ENCODE data around the gene UGT1A3.

GRCh38 chr2:233747283-233747544 is 18.4 kb downstream of the UGT1A3 start:
- TF ChIP-seq CTCF (IDR thresholded peaks at IDR 0.05; ENCODE audit: insufficient read depth, low read length): no peak
- no peak for TF ChIP-seq POLR2AphosphoS5 (IDR thresholded peaks at IDR 0.05; ENCODE audit: low read depth)
- TF ChIP-seq, protein P1, sequence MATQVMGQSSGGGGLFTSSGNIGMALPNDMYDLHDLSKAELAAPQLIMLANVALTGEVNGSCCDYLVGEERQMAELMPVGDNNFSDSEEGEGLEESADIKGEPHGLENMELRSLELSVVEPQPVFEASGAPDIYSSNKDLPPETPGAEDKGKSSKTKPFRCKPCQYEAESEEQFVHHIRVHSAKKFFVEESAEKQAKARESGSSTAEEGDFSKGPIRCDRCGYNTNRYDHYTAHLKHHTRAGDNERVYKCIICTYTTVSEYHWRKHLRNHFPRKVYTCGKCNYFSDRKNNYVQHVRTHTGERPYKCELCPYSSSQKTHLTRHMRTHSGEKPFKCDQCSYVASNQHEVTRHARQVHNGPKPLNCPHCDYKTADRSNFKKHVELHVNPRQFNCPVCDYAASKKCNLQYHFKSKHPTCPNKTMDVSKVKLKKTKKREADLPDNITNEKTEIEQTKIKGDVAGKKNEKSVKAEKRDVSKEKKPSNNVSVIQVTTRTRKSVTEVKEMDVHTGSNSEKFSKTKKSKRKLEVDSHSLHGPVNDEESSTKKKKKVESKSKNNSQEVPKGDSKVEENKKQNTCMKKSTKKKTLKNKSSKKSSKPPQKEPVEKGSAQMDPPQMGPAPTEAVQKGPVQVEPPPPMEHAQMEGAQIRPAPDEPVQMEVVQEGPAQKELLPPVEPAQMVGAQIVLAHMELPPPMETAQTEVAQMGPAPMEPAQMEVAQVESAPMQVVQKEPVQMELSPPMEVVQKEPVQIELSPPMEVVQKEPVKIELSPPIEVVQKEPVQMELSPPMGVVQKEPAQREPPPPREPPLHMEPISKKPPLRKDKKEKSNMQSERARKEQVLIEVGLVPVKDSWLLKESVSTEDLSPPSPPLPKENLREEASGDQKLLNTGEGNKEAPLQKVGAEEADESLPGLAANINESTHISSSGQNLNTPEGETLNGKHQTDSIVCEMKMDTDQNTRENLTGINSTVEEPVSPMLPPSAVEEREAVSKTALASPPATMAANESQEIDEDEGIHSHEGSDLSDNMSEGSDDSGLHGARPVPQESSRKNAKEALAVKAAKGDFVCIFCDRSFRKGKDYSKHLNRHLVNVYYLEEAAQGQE (IDR thresholded peaks at IDR 0.05; ENCODE audit: insufficient replicate concordance, low read depth): no peak
- TF ChIP-seq GABPA (IDR thresholded peaks at IDR 0.05; ENCODE audit: low read depth): no peak
- no peak for TF ChIP-seq SPI1 (IDR thresholded peaks at IDR 0.05; ENCODE audit: borderline replicate concordance, low read depth)
